HG03432 (cell line): ENCODE data around the gene BNC2.
"Not testable (repeated sequence)": the region's sequence is repeated elsewhere in the genome, so short reads cannot be mapped to it uniquely, and the experiment has no call there.

Experiments
- ATAC-seq: cut with Tn5 transposase; IDR thresholded peaks from one replicate; pipeline ENCODE4 v1.9.1; 2021; ENCODE audit warnings: mild to moderate bottlenecking, moderate library complexity; ENCODE audit not compliant: unreplicated experiment

The BNC2 gene

DNA sequence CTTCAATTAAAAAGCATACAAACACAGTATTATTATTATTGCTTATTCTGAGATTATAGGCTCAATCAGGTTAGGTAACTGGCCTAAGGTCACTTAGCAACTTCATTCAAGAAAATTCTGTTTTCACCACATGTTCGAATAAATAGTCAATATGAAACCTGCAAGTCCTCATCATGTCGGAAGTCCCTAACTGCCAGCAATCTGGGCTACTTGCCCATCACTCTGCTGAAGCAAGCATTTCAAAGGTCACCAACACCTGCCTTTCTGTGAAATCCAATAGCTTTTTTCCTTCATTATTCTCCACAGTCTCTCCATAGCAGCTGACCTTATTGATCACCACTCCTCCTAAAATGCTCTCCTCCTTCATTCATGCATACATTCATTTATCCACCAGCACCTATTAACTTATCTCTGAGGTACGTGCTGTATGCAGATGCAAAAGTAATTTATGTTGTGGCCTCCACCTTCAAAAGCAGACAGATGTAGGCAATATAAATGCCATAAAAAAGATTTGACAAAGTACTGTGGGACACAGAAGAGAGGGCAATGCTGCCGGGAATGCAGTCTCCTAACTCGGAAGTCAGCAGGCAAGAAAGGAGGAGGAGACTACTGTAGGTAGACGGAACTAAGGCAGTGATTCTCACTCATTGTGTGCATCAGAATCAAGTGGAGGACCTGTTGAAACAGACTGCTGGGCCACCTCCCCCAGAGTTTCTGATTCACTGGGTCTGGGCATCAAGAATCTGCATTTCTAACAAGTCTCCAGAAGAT lies 310.9 kb downstream of the BNC2 start:
- no peak for ATAC-seq

DNA sequence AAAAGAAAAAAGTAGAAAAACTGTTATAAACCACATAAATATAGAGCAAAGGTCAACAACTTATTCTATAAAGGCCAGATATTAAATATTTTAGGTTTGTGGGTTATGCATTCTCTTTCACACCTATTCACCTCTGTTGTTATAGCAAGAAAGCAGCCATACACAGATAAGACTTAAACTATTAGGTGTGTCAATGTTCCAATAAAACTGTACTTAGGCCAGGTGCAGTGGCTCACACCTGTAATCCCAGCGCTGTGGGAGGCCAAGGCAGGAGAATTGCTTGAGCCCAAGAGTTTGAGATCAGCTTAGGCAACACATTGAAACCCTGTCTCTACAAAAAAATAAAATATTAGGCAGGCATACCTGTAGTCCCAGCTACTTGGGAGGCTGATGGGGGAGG lies 314.7 kb downstream of the BNC2 start:
- no peak for ATAC-seq

DNA sequence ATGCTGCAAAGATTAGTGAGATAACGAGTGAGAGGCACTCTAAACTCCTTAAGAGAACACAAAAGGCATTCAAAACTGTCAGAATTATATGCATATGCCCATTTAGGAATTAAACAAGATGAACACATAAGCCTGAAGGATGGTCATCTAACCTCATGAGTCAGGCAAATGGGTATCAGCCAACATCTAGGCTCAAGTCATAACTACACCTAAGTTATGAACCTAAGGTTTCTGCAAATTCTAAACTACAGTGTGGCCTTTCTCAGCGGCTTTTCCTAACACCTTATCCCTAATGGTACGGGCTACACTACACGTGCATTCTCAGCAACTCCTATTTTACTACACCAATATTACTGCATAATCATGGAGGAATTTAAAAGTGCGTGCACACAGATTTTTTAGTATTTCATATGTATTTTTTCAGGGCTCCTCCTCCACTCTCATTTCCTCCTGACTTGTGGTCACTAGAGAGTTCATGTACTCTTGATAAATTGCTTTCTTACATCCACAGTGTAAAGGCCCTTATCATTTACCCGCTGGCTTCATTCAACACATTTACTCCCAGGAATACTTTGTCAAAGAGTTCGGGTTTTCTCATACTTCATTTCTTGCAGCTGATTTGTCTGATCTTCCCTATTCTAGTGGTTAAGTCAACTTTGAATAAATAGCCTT lies 316.5 kb downstream of the BNC2 start:
- ATAC-seq, result no peak

DNA sequence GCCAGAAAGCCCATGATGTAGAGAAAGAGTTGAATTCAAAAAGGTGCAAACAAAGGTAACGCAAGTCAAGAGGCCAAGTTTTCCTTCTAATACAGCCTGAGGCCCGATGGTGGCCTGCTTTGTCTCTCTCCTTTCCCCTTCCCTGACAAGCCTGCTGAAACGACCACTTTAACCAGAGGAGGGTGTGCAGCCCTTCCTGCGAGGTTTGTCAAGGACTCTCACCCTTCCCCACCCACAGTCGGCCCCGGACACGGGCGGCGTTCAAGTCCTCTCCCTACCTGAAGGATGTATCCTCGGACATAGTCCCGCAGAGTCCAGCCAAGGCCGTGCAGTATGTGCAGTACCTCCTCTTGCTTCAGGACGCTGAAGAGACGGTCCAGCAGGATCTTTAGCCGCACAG lies 318.2 kb downstream of the BNC2 start:
- ATAC-seq, result no peak

DNA sequence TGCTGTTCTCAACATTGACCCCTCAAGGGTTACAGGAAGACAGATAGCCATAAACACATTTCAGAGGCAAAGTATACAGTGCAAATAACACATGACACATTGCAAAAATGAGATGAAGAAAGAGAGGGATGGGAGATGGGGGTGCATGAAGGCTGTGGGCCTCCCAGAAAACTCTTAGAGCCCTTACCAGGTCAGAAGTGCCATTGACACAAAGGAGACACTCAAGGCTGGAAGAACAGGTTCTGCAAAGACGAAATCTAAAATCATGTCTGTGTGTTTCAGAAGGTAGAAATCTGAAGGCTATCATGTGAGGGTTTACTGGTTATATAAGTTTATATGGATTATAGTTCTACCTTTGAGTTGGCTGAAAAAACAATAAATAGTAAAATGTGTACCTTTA lies 318.8 kb downstream of the BNC2 start:
- ATAC-seq, result no peak

DNA sequence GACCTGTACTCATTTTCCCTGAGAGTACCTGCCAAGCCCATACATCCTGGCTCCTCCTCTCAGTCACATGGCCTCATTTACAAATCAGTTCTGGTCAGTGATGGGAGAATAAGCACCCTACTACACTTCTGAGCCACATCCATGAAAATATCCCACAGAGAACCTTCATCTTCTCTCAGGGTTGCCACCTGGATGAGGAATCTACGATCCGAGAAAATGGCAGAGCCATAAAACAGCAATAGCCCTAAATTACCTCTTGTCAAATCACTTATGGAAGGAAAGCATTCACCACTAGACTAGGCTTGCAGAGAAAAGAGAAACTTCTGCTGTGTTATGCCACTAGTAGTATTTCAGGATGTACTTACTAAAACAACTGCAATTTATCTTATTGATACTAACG lies 324.8 kb downstream of the BNC2 start:
- no peak for ATAC-seq

DNA sequence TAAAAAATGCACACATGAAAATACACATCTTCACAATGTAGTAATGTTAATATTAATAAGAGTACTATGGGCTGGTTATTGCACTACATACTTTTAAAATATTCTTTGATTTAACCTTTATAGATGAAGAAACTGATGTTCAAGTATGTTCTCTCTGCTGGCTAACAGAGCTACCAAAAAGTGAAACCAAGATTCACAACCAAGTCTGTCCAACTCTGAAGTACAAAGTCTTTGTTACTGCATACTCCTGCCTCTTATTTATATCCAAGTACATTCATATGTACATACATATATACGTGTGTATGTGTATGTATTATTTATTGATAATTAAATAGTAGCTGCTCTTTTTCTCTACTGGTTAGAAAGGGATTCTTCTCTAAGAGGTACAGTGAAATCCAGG lies 325.6 kb downstream of the BNC2 start:
- ATAC-seq, result no peak

DNA sequence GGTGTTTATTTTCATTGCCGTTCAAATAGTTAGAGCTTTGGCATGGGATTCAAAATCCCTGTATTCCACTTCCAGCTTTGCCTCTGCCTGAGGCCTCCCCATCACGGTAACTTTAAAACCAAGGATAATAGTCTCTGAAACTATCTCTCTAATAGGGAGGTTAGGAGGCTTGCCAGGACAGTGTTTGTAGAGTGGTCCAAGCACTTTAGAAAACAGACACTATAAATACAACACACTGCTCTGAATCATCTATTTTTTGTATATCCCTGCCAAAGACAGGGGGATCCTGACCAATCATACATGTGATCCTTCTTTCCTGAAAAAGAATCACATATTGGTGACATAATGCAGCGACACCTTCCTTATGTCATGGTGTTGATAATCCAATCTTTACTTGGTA lies 326.8 kb downstream of the BNC2 start:
- no peak for ATAC-seq

DNA sequence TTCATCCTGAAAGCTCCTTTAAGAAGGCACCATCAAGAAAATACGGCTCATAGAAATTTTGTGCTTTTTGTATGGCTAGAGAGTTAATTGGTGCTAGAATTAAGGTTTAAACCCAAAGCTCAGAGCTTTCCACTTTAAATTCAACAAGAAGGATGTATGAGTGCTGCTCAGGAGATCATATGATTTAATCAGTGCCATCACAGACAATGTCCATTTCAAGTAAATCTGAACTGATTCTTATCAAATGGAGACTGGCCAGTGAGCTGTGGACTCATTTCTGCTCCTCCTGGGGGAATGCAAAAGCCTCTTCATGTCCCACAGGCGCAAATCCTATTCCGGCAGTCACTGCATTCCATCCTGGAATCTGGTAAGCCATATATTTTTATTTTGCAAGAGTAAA lies 327.2 kb downstream of the BNC2 start:
- no peak for ATAC-seq

DNA sequence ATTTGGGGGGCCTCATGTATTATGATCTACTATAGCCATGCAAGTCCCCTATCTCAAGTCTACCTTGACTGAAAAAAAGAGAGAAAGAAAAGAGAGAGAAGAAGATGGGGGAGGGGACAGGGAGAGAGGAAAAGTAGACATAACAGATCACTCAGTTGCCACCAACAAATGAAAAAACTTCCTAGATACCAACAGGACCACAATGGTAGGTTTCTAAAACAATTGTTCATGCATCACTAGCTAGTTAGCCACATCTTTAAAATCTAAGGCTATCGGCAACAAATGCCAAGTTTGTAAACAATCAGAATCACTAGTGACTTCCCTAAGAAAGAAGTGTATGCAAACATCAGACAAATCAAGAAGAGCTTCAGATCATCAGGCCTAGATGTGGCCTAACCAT lies 328.2 kb downstream of the BNC2 start:
- ATAC-seq, result no peak

DNA sequence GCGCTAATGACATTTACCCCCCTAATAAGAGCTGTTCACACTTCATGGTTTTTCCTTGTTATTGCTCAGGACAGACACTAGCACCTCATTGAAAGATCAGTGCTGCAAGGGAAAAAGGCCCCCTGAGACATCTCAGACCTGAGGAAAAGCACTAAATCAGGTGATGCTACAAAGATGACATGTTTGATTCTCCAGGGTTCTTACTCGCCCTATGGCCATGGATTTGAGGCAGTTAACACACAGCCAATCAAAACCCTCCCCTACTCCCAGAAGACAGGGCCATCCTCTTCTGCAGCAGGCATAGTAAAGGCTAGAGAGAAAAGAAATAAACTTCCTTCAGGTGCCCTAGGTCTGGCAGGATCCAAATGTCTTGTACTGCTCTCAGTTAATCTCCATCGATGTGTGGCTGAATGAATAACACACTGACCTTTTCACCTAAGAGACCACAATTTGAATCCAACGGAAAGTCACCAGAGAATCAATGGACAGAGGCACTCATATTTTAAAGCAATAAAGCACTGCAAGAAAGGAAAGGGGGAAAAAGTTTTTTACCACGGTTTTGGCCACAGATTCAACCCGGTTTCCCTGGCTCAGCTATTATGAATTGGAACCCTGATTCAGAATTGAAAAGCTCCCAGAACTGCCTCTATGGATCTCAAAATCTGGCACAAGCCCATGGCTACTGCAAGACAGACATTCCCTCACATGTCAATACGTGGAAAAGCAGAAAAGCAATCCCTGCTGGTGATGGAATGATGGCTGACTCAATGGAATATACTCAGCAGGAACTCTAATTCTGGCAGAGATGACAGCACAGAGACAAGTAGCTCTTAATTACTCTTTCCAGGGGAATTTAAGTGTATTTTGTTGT lies 329.5 kb downstream of the BNC2 start:
- ATAC-seq, result no peak

DNA sequence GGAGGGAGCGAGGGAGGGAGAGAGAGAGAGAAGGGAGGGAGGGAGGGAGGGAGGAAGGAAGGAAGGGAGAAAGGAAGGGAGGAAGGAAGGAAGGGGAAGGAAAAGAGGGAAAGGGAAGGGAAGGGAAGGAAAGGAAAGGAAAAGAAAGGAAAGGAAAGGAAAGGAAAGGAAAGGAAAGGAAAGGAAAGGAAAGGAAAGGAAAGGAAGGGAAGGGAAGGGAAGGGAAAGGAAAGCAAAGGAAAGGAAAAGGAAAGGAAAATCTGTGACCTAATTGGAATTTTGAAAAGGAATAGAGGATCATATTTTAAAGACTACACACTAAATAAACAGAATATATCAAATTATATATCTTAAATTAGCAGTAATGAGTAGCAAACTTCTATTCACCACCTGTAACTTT lies 330.8 kb downstream of the BNC2 start:
- ATAC-seq, result not testable (repeated sequence)

DNA sequence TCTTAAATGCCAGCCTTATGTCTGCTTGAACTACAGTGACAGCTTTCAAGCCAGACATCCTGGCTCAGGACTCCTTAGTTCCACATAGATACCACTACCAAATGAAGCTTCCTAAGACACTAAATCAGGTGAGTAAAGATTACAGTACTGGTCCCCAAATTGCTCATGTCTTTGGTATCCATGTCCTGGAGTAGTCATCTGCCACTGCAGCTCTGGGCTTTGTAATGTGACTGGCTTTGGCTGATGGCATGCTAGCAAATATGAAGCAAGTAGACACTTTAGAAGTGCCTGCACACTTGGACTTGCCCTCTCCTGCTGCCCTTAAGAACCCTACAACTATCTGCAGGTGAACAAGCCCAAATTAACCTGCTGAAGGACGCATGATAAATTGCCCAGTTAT lies 334.9 kb downstream of the BNC2 start:
- no peak for ATAC-seq

DNA sequence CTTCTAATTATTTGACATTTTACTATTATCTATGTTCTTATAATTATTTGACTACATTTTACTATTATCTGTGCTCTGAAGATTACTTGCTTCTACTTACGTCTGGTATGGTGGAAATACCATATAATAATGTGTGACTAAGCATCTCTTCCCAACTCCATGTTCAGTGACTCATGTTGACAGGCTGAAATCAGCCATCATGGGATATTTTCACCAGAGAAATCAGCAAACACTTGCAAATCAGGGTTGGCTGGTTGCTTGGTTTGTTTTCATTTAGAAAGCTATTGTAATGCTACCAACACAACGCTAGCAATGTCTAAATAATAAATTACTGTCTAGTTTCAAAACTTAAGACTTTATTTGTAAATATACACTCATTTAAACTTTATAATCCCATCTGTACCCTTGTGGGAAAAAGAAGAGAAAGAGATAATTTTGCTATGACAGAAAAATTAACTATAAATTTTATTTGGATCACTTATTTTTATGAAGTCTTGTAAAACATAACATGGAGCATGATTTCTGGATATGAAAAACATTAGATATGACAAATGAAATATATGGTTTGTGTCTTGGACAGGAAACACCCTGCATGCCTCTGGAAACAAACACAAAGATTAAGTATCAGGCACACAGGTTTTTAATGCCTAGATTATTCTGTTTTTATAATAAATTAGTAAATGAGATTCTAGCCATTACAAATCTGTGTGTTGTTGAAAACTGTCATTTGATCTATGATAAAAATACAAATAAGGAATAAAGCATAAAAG lies 337.6 kb downstream of the BNC2 start:
- ATAC-seq, result no peak

DNA sequence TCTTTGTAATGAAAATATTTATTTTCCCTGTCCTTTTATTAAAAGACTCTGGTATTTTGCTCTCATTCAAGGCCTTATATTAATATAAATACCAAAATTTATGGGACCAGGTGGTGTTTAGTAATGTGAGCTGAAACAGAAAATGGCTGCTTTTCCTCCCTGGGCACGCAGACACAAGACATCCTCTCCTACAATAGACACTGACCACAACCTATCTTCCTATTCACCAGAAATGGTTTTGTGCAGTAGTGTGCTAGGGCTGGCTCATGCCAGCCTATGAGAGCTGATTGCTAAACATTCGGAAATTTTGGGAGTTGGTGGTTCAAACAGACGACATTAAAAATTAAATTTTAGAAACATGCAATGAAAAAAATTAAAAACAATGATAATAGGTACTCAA lies 338.2 kb downstream of the BNC2 start:
- ATAC-seq, result no peak

DNA sequence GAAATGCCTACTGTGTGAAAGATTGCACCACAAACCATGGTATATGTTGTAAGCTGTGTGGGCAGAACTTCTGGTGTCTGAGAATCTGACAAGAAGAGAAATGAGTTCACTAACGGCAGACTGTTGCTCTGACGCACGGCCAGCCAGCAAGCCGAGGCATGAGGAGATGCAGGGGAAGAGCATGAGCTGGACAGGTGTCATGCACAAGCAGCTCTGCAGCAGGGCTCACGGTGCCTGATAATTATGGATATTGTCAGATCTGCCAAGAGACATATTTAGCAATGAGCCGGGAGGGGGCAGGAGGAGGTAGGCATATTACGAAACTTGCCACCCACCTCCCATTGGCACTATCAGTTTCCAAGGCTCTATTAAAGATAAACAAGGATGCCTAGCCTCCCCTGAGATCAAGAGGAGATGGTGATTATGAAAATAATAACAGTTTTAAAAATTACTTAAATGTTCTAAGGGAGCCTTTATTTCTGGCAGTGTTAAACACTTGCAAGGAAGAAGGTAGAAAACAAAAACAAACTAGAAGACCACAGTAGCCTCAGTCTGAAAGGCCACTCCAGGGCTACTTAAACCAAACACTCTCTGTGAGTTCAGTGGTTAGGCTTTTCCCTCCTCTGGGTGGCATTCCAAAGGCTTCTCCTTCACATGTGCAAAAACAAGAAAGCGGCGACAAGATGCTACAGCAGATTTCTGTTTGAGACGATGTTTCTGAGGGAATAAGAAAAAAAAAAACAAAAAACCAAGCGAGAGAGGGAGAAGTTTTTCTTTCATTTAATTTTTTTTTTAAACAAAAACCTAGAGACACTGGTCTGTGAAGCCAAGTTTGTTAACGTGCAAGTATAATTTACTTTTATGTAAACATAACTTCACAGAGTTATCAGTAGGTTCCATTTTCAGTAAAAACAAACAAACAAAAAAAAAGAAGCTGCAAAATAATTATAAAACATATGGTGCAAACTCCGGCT lies 339.5 kb downstream of the BNC2 start:
- no peak for ATAC-seq

DNA sequence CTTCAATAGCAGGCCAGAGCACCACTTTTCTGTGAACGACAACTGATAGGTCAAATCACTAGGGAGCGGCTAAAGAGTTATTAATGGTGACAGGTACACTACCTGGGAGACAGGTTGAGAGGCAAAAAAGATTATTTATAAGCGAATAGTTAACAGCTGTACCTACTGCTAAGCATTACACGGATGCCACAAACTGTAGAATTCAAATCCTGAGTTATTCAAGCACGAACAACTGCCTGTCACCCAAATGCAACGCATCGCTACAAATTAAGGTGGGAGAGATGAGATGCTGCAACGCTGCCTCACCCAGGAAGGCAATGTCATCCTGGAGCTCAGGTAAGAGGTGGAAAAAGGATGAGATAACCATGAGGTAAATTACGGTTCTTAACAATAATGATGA lies 342.9 kb downstream of the BNC2 start:
- no peak for ATAC-seq

DNA sequence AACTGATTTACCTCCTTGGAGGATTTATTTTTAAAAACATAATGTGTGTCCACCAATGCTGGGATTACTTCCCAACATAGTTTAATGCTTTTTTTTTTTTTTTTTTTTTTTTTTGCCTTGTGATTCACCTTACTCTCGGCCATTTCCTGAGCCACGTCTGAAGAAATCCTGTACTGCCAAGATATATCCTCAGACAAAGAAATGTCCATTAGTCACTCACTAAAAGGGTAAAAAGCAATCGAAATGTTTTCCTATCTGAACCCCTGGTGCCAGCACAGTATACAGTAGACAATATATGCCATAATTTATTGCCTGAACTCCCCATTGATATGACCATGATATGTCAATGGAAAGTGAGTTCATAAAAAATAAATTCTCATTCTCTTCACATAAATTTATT lies 344.1 kb downstream of the BNC2 start:
- no peak for ATAC-seq

DNA sequence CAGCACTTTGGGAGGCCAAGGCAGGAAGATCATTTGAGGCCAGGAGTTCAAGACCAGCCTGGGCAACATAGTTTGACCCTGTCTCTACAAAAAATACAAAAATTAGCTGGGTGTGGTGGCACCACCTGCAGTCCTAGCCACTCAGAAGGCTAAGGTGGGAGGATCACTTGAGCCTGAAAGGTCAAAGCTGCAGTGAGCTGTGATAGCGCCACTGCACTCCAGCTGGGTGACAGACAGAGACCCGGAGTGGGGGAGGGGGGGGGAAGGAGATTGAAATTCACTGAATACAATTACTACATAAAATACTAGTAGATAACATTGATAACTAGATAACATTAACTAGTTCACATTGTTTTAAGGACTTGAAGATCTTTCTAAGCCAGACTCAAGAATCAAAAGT lies 345.6 kb downstream of the BNC2 start:
- no peak for ATAC-seq

DNA sequence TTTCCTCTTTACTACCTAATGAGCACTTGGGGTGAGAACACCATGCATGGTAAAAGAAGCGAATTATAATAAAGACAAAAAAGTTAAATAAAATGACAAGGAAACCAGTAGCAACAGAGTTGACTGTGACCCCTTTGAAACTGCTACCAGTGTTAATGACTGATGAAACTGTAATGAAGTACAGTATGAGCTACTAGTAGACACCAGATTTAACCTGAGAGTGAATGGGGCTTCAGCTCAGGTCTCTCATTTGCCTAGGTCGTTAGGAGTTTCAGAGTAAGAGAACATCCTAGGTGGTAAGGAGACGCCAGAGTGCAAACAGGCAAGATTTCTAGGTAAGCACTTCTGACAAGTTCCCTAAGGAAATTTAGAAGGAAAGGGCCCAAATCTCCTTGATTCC lies 346.4 kb downstream of the BNC2 start:
- no peak for ATAC-seq
